ENCODE data around the gene CTDSP2. TPM values are rescaled to one million over a fixed set of nuclear protein-coding genes. Genes with fewer than 3 reads are reported as not detected.

The CTDSP2 gene
- total RNA-seq, 1 donor from 2014 or later = 87.1 TPM

- H3K4me1 ChIP-seq (ENCODE audit: insufficient read depth, low read length) = peaks cover 16% of the 10 kb centered on the region
- no peak overlapping the region for H3K9ac ChIP-seq (ENCODE audit: low read length)
- no peak overlapping the region for H2AFZ ChIP-seq (ENCODE audit: low read depth, low read length)
- H3K4me2 ChIP-seq (ENCODE audit: low read length) = no peak overlapping the region
- peaks cover 11% of the 10 kb centered on the region for H3K4me1 Mint-ChIP-seq (ENCODE audit: low read depth, unreplicated experiment)
- no peaks in the 10 kb centered on the region for H3K27me3 ChIP-seq (ENCODE audit: insufficient read depth, low read length)
- H3K27ac Mint-ChIP-seq (ENCODE audit: unreplicated experiment) = peak overlapping the region; percentile 41
- no peaks in the 10 kb centered on the region for H3K9me3 ChIP-seq (ENCODE audit: insufficient read depth, low read depth, low read length)
- no peak overlapping the region for H3K4me3 ChIP-seq (ENCODE audit: insufficient read depth, low read depth, low read length)
- H3K4me3 Mint-ChIP-seq (ENCODE audit: unreplicated experiment) = no peak overlapping the region
- H3K27me3 Mint-ChIP-seq (ENCODE audit: low read depth, unreplicated experiment) = no peaks in the 10 kb centered on the region
- H3K9me3 Mint-ChIP-seq (ENCODE audit: unreplicated experiment) = no peaks in the 10 kb centered on the region
- TF ChIP-seq, protein P1, sequence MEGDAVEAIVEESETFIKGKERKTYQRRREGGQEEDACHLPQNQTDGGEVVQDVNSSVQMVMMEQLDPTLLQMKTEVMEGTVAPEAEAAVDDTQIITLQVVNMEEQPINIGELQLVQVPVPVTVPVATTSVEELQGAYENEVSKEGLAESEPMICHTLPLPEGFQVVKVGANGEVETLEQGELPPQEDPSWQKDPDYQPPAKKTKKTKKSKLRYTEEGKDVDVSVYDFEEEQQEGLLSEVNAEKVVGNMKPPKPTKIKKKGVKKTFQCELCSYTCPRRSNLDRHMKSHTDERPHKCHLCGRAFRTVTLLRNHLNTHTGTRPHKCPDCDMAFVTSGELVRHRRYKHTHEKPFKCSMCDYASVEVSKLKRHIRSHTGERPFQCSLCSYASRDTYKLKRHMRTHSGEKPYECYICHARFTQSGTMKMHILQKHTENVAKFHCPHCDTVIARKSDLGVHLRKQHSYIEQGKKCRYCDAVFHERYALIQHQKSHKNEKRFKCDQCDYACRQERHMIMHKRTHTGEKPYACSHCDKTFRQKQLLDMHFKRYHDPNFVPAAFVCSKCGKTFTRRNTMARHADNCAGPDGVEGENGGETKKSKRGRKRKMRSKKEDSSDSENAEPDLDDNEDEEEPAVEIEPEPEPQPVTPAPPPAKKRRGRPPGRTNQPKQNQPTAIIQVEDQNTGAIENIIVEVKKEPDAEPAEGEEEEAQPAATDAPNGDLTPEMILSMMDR (IDR thresholded peaks at IDR 0.05; ENCODE audit: insufficient read depth, low read depth, low read length) = no peak
- no peak for TF ChIP-seq EZH2 (IDR thresholded peaks at IDR 0.05; ENCODE audit: insufficient read depth, low read length)
- H4K20me1 ChIP-seq (ENCODE audit: insufficient read depth, low read length) = peaks cover 23% of the 10 kb centered on the region
- FAIRE-seq (no peak), DNase-seq (ENCODE audit: low read depth) (peak; percentile 48)
- H3K79me2 ChIP-seq (ENCODE audit: insufficient read depth, low read length) = no peaks in the 10 kb centered on the region
- H3K27ac ChIP-seq (ENCODE audit: low read depth, low read length) = no peak overlapping the region
- peaks cover 20% of the 10 kb centered on the region for H3K36me3 Mint-ChIP-seq (ENCODE audit: low read depth, unreplicated experiment)
- peaks cover 7% of the 10 kb centered on the region for H3K36me3 ChIP-seq (ENCODE audit: insufficient read depth, low read length)
Measured at GRCh38 chr12:57813971-57814772, 32.4 kb downstream of the CTDSP2 start.

DNA sequence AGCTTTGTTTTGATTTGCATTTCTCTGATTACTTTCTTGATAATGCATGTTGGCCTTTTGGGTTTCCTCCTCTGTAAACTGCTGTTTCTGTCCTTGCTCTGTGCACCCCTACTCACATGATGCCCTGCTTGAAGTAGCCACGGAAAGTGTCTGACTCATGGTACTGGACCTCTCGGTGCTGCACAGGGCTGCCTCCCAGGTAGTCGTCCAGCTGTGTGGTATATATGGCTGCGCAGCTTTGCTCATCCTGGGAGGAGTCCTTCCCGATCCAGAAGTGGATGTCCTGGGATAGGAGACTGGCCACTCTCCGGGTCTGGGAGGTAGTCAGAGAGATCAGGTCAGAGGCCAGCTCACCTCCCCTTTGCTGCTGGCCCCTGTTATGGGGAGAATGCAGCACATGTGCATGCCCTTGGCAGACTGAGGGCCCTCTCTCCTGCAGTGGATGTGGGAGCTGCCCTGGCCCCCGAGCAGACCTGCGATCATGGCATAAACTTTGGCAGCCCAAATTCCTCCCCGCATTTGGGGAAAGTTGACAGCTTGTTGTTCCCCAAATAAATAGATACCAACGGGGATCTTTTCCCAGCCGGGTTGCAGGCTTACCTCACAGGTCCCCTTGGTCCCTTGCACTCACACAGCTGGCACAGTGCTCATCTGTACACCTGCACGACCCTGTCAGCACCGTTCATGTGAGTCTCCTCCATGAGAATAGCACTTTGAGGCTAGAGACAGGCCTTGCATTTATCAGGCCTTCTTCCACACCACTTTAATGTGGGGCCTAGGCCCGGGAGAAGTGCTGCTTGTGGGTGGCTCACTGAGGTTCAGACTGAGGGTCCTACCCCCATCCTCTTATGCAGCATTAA, 33.2 kb downstream of the CTDSP2 start:
- Mint-ChIP-seq H3K9me3 (ENCODE audit: unreplicated experiment) (no peaks in the 10 kb centered on the region), H3K36me3 (ENCODE audit: low read depth, unreplicated experiment) (peaks cover 17% of the 10 kb centered on the region), H3K27ac (ENCODE audit: unreplicated experiment) (no peak overlapping the region), H3K27me3 (ENCODE audit: low read depth, unreplicated experiment) (no peaks in the 10 kb centered on the region), H3K4me3 (ENCODE audit: unreplicated experiment) (no peak overlapping the region), H3K4me1 (ENCODE audit: low read depth, unreplicated experiment) (peaks cover 11% of the 10 kb centered on the region)
- no peak for FAIRE-seq
- no peaks in the 10 kb centered on the region for H3K27me3 ChIP-seq (ENCODE audit: insufficient read depth, low read length)
- no peak overlapping the region for H3K4me3 ChIP-seq (ENCODE audit: insufficient read depth, low read depth, low read length)
- no peaks in the 10 kb centered on the region for H3K79me2 ChIP-seq (ENCODE audit: insufficient read depth, low read length)
- no peaks in the 10 kb centered on the region for H3K9me3 ChIP-seq (ENCODE audit: insufficient read depth, low read depth, low read length)
- DNase-seq (ENCODE audit: low read depth) = no peak
- no peak overlapping the region for H3K9ac ChIP-seq (ENCODE audit: low read length)
- no peak overlapping the region for H3K27ac ChIP-seq (ENCODE audit: low read depth, low read length)
- H3K4me1 ChIP-seq (ENCODE audit: insufficient read depth, low read length) = peaks cover 16% of the 10 kb centered on the region
- H2AFZ ChIP-seq (ENCODE audit: low read depth, low read length) = no peak overlapping the region
- peaks cover 18% of the 10 kb centered on the region for H4K20me1 ChIP-seq (ENCODE audit: insufficient read depth, low read length)
- H3K36me3 ChIP-seq (ENCODE audit: insufficient read depth, low read length) = peaks cover 5% of the 10 kb centered on the region
- TF ChIP-seq, protein P1 (IDR thresholded peaks at IDR 0.05; ENCODE audit: insufficient read depth, low read depth, low read length) = no peak
- TF ChIP-seq EZH2 (IDR thresholded peaks at IDR 0.05; ENCODE audit: insufficient read depth, low read length) = no peak
- H3K4me2 ChIP-seq (ENCODE audit: low read length) = no peak overlapping the region
